GM12878 (cell line): ENCODE results near the gene C20orf173. TPM values are rescaled to one million over a fixed set of nuclear protein-coding genes. Genes with fewer than 3 reads are reported as not detected.
A peak's percentile ranks its signal among the peaks of the same experiment; 100 is the strongest.

Source experiments
- ATAC-seq: fragments of 200-7000 bp; cut with Tn5 transposase; 3 replicates; pipeline ENCODE4 v1.9.1; 2020; ENCODE audit warnings: mild to moderate bottlenecking, moderate library complexity
- BruUV-seq: library from RNA; stranded (reverse); fragments of 400-500 nt; replicated peaks from 2 replicates; lab custom pipeline; 2021; lab: Mats Ljungman, UMichigan
- CTCF ChIA-PET: fragments of 300-600 bp; sonication (Branson Sonifier 250); formaldehyde crosslinking; extraction: SDS; loops from one replicate; lab custom pipeline; 2021; ENCODE audit warnings: inconsistent platforms; lab: Yijun Ruan, JAX
- POLR2A ChIA-PET: fragments of 350-600 bp; formaldehyde crosslinking; extraction: SDS; loops from one replicate; lab custom pipeline; 2021; ENCODE audit warnings: inconsistent platforms; lab: Charles Lee
- RAD21 ChIA-PET: fragments of 300-600 bp; sonication (Branson Sonifier 250); formaldehyde crosslinking; loops from one replicate; lab custom pipeline; 2023; ENCODE audit warnings: antibody characterized with exemption; ENCODE audit not compliant: unreplicated experiment; lab: Charles Lee
- SMC1A ChIA-PET: fragments of 300-600 bp; sonication (Branson Sonifier 250); formaldehyde crosslinking; loops from one replicate; lab custom pipeline; 2023; ENCODE audit not compliant: unreplicated experiment, uncharacterized antibody; lab: Charles Lee
- DNase-seq: peaks from one replicate; pipeline ENCODE4 v3.0.0-alpha.2; 2011; ENCODE audit warnings: low read depth, low spot score
- FAIRE-seq: peaks from 3 replicates; lab custom pipeline; 2011; peaks lifted over from hg19 to GRCh38; lab: Jason Lieb, UNC
- H2AFZ ChIP-seq: 2 replicates; pipeline ENCODE4 v1.6.0; 2011; ENCODE audit warnings: low read depth, low read length, control low read depth; ENCODE audit not compliant: control insufficient read depth
- H3K27ac ChIP-seq: 2 replicates; pipeline ENCODE4 v1.5.1; 2011; ENCODE audit warnings: control low read depth; ENCODE audit not compliant: control insufficient read depth, insufficient read depth
- H3K27me3 ChIP-seq, 2 experiments: replicated peaks in 1 of 2; 2 replicates each; pipeline versions ENCODE4 v1.6.0 to v1.6.1; 2011; ENCODE audit warnings: low read length in 1 of 2; ENCODE audit not compliant: control insufficient read depth in 2 of 2, insufficient read depth in 2 of 2
- H3K36me3 ChIP-seq, 2 experiments: 2 replicates each; pipeline ENCODE4 v1.5.1; 2011; ENCODE audit warnings: low read length in 1 of 2; ENCODE audit not compliant: control insufficient read depth in 2 of 2, insufficient read depth in 2 of 2
- H3K4me1 ChIP-seq: 2 replicates; pipeline ENCODE4 v1.6.1; 2011; ENCODE audit warnings: mild to moderate bottlenecking, low read length, moderate library complexity, mixed read lengths; ENCODE audit not compliant: control insufficient read depth, insufficient read depth
- H3K4me2 ChIP-seq: 2 replicates; pipeline ENCODE4 v1.6.0; 2011; ENCODE audit warnings: control low read depth; ENCODE audit not compliant: control insufficient read depth, insufficient read depth
- H3K4me3 ChIP-seq: fragments of 200-600 bp; sonication (generic); 2 replicates; pipeline ENCODE4 v1.5.1; 2016
- H3K79me2 ChIP-seq: 2 replicates; pipeline ENCODE4 v1.6.0; 2011; ENCODE audit warnings: low read length; ENCODE audit not compliant: control insufficient read depth, insufficient read depth
- H3K9ac ChIP-seq: 2 replicates; pipeline ENCODE4 v1.8.0; 2011; ENCODE audit warnings: low read length, control low read depth, mixed read lengths; ENCODE audit not compliant: control insufficient read depth, insufficient read depth
- H3K9me3 ChIP-seq: replicated peaks from 3 replicates; pipeline ENCODE4 v1.5.1; 2011; ENCODE audit warnings: mild to moderate bottlenecking, low read length; ENCODE audit not compliant: control insufficient read depth, insufficient read depth
- H4K20me1 ChIP-seq: 2 replicates; pipeline ENCODE4 v1.6.0; 2011; ENCODE audit not compliant: control insufficient read depth, insufficient read depth
- BMI1 ChIP-seq: fragments of 450-650 bp; IDR thresholded peaks from 2 replicates; pipeline ENCODE4 v1.6.1; 2016; ENCODE audit warnings: mild to moderate bottlenecking, moderate library complexity, borderline replicate concordance
- CTCF ChIP-seq, 3 experiments: IDR thresholded peaks in 2 of 3; conservative IDR thresholded peaks in 1 of 3; 2 replicates each; pipeline ENCODE4 v1.5.1; 2011; ENCODE audit warnings: low read depth in 3 of 3, low read length in 3 of 3, mild to moderate bottlenecking in 3 of 3, control low read depth in 2 of 3, moderate library complexity in 2 of 3, inconsistent platforms in 1 of 3, mixed read lengths in 1 of 3; ENCODE audit not compliant: control insufficient read depth in 2 of 3, insufficient read depth in 1 of 3; ENCODE audit errors: extremely low read depth in 1 of 3
- NKRF ChIP-seq: fragments of 450-650 bp; conservative IDR thresholded peaks from 2 replicates; pipeline ENCODE4 v1.6.1; 2017; ENCODE audit warnings: mild to moderate bottlenecking, moderate library complexity
- PKNOX1 ChIP-seq: fragments of 450-650 bp; IDR thresholded peaks from 2 replicates; pipeline ENCODE4 v1.6.1; 2016; ENCODE audit warnings: mild to moderate bottlenecking
- RAD21 ChIP-seq: IDR thresholded peaks from 2 replicates; pipeline ENCODE4 v1.6.1; 2011; ENCODE audit warnings: mild to moderate bottlenecking, low read depth, low read length, moderate library complexity; ENCODE audit not compliant: insufficient read depth
- SMC3 ChIP-seq: IDR thresholded peaks from 2 replicates; pipeline ENCODE4 v1.6.1; 2011; ENCODE audit warnings: low read length, improper control_type of control experiment, borderline replicate concordance
- TCF12 ChIP-seq: IDR thresholded peaks from 2 replicates; pipeline ENCODE4 v1.6.1; 2011; ENCODE audit warnings: low read depth, mild to moderate bottlenecking, low read length
- WGBS: methylation state at CpG from one replicate; pipeline ENCODE4 v1.1.6; 2016; ENCODE audit warnings: low lambda C conversion rate; ENCODE audit not compliant: insufficient replicate concordance, insufficient coverage; ENCODE audit errors: missing lambda C conversion rate; 5-methylcytosine and 5-hydroxymethylcytosine counted together
- in situ Hi-C: fragments of 300-500 bp; cut with MboI; formaldehyde crosslinking; loops from 9 replicates; pipeline ENCODE4 v1.14.3; 2018; ENCODE audit warnings: mixed read lengths
- intact Hi-C: fragments of 100-400 bp; cut with micrococcal nuclease; formaldehyde crosslinking; loops from one replicate; pipeline ENCODE4 v1.14.2; 2022; ENCODE audit not compliant: unreplicated experiment
- polyA plus RNA-seq, 11 experiments: library from polyadenylated mRNA; depleted of rRNA in 4 of 11; unstranded in 6 of 11; stranded (reverse) in 5 of 11; fragments of >200 nt; fragmentation: Nextera tagmentation in 4 of 11; fragmentation: Illumina TruSeq in 1 of 11; extraction: Ambion mirVana in 4 of 11; extraction: Trizol in 1 of 11; gene quantifications; 1 replicate in 1 of 11; 2 replicates in 10 of 11; pipeline versions ENCODE4 v1.2.1 to v1.2.3, GENCODE V29; 2011 to 2016; ENCODE audit warnings: inconsistent platforms in 2 of 11, missing spikeins in 2 of 11, low read depth in 1 of 11
- total RNA-seq, 4 experiments: library from RNA; depleted of rRNA in 3 of 4; stranded (reverse); fragments of >200 nt in 3 of 4; fragmentation: Illumina TruSeq in 1 of 4; extraction: Trizol in 1 of 4; gene quantifications; 2 replicates each; pipeline versions ENCODE4 v1.2.1 to v1.2.3, GENCODE V29; 2013 to 2021

Gene C20orf173
- total and polyA plus RNA-seq, 10 of the 15 experiments (the other 5 are each of a cell fraction or from before 2014, with no cell fraction given), result not detected

GRCh38 chr20:35511814-35512420, 17.5 kb downstream of the C20orf173 start:
- Histone ChIP-seq H2AFZ (no peak overlapping the region), H3K4me3 (no peak overlapping the region), H4K20me1 (no peaks in the 10 kb centered on the region), H3K27ac (no peak overlapping the region), H3K36me3 (peaks cover 12 to 16% of the 10 kb centered on the region in 2 experiments), H3K4me2 (no peak overlapping the region), H3K79me2 (no peaks in the 10 kb centered on the region), H3K4me1 (no peaks in the 10 kb centered on the region), H3K9me3 (no peaks in the 10 kb centered on the region), H3K9ac (no peak overlapping the region), H3K27me3 (no peaks in the 10 kb centered on the region)
- ATAC-seq, result no peak
- no peak for DNase-seq
- FAIRE-seq, result no peak
- WGBS, result 95% methylated on average over 2 of the region's 2 CpGs
- BruUV-seq, result no TSS peak
- no peak for TF ChIP-seq NKRF
- TF ChIP-seq RAD21, result peak; percentile 63
- peak; percentile 40 to 58 (median 49) for TF ChIP-seq CTCF (IDR thresholded peaks at IDR 0.05 in 2 of 3, conservative IDR thresholded peaks at IDR 0.05 in 1 of 3; ENCODE audit: control insufficient read depth in 2 of 3, extremely low read depth in 1 of 3, insufficient read depth in 1 of 3, low read depth in 3 of 3, low read length in 3 of 3)
- no peak for TF ChIP-seq TCF12
- no peak for TF ChIP-seq BMI1
- peak; percentile 29; the same call in 1 of the 2 replicates for TF ChIP-seq SMC3
- no peak for TF ChIP-seq PKNOX1
- SMC1A ChIA-PET, result interaction anchor here (0.6 to 2.0 kb wide), 5 partner anchors 9 to 372 kb away, joined by 3 to 7 read pairs (median 3); no protein-coding TSS in a partner anchor
- CTCF ChIA-PET, result interaction anchor here (1.0 to 1.9 kb wide), 6 partner anchors 9 to 93 kb away, joined by 3 to 7 read pairs (median 4); partner anchors contain the start of gene C20orf173
- RAD21 ChIA-PET, result interaction anchor here (0.6 kb wide), 1 partner anchor 442 kb away, joined by 3 read pairs; no protein-coding TSS in a partner anchor
- POLR2A ChIA-PET, result interaction anchor here (0.5 kb wide), 1 partner anchor 24 kb away, joined by 3 read pairs; no protein-coding TSS in a partner anchor
- in situ Hi-C loops, result no loop called here
- intact Hi-C loops, result no loop called here
